Measurements from ENCODE around the gene BNIP3. TPM values are rescaled to one million over a fixed set of nuclear protein-coding genes. Genes with fewer than 3 reads are reported as not detected.
A peak's percentile ranks its signal among the peaks of the same experiment; 100 is the strongest.
"Not testable (repeated sequence)": the region's sequence is repeated elsewhere in the genome, so short reads cannot be mapped to it uniquely, and the experiment has no call there.

Gene BNIP3
- total and polyA plus RNA-seq, 3 experiments from 2014 or later, result 26.3 to 40.7 (median 39.8) TPM

GRCh38 chr10:131923038-131923756, 58.5 kb downstream of the BNIP3 start:
- Mint-ChIP-seq H3K4me3 (no peak overlapping the region), H3K27ac (peak overlapping the region in 2 of 8 donors; percentile 1 to 56), H3K36me3 (peaks cover 10 to 12% (median 11%) of the 10 kb centered on the region in 3 donors), H3K9me3 (peaks cover 0 to 7% (median 5%) of the 10 kb centered on the region in 5 donors), H3K27me3 (peaks cover 0 to 1% of the 10 kb centered on the region in 2 donors), H3K4me1 (peaks cover 71 to 81% (median 79%) of the 10 kb centered on the region in 3 donors)
- Histone ChIP-seq H3K9me3 (ENCODE audit: low read length) (no peaks in the 10 kb centered on the region), H3K4me1 (ENCODE audit: insufficient read depth, low read length) (peaks cover 24% of the 10 kb centered on the region), H3K27me3 (ENCODE audit: insufficient read depth, low read length, poor library complexity, severe bottlenecking) (no peaks in the 10 kb centered on the region), H3K27ac (ENCODE audit: low read depth, low read length) (no peak overlapping the region), H3K4me3 (ENCODE audit: low read length) (no peak overlapping the region), H3K36me3 (ENCODE audit: insufficient read depth, low read length) (no peaks in the 10 kb centered on the region)
- POLR2A ChIA-PET, result no interaction called here
- DNase-seq, result no peak
- CTCF ChIA-PET, result interaction anchor here (1.2 kb wide), 1 partner anchor 38 kb away, joined by 3 read pairs; no protein-coding TSS in a partner anchor

- Mint-ChIP-seq H3K4me3 (peak overlapping the region in 1 of 7 donors; percentile 11), H3K27ac (peak overlapping the region in 6 of 8 donors; percentile 9 to 77 (median 58)), H3K9me3 (peaks cover 0 to 7% (median 5%) of the 10 kb centered on the region in 5 donors), H3K27me3 (peaks cover 0 to 1% of the 10 kb centered on the region in 2 donors), H3K36me3 (peaks cover 8 to 12% (median 10%) of the 10 kb centered on the region in 3 donors), H3K4me1 (peaks cover 61 to 77% (median 76%) of the 10 kb centered on the region in 3 donors)
- no peaks in the 10 kb centered on the region for H3K9me3 ChIP-seq (ENCODE audit: low read length)
- DNase-seq, result no peak
- no peak overlapping the region for H3K27ac ChIP-seq (ENCODE audit: low read depth, low read length)
- CTCF ChIA-PET, result no interaction called here
- H3K4me1 ChIP-seq (ENCODE audit: insufficient read depth, low read length), result peaks cover 8% of the 10 kb centered on the region
- POLR2A ChIA-PET, result no interaction called here
- no peaks in the 10 kb centered on the region for H3K27me3 ChIP-seq (ENCODE audit: insufficient read depth, low read length, poor library complexity, severe bottlenecking)
- H3K36me3 ChIP-seq (ENCODE audit: insufficient read depth, low read length), result no peaks in the 10 kb centered on the region
- H3K4me3 ChIP-seq (ENCODE audit: low read length), result no peak overlapping the region
Measured at GRCh38 chr10:131921184-131921583, 60.5 kb downstream of the BNIP3 start.

GRCh38 chr10:131920693-131921092, 61.0 kb downstream of the BNIP3 start:
- no peak overlapping the region for H3K4me3 Mint-ChIP-seq
- POLR2A ChIA-PET, result no interaction called here
- Histone ChIP-seq H3K9me3 (ENCODE audit: low read length) (no peaks in the 10 kb centered on the region), H3K4me1 (ENCODE audit: insufficient read depth, low read length) (peaks cover 13% of the 10 kb centered on the region), H3K4me3 (ENCODE audit: low read length) (no peak overlapping the region), H3K36me3 (ENCODE audit: insufficient read depth, low read length) (no peaks in the 10 kb centered on the region), H3K27ac (ENCODE audit: low read depth, low read length) (no peak overlapping the region), H3K27me3 (ENCODE audit: insufficient read depth, low read length, poor library complexity, severe bottlenecking) (no peaks in the 10 kb centered on the region)
- peaks cover 8 to 12% (median 10%) of the 10 kb centered on the region in 3 donors for H3K36me3 Mint-ChIP-seq
- DNase-seq, result no peak
- peaks cover 61 to 78% (median 77%) of the 10 kb centered on the region in 3 donors for H3K4me1 Mint-ChIP-seq
- H3K27me3 Mint-ChIP-seq, result peaks cover 0 to 1% of the 10 kb centered on the region in 2 donors
- H3K9me3 Mint-ChIP-seq, result peaks cover 0 to 7% (median 5%) of the 10 kb centered on the region in 5 donors
- peak overlapping the region in 3 of 8 donors; percentile 9 to 69 (median 52) for H3K27ac Mint-ChIP-seq
- CTCF ChIA-PET, result no interaction called here

- Histone ChIP-seq H3K4me1 (ENCODE audit: insufficient read depth, low read length) (peaks cover 18% of the 10 kb centered on the region), H3K27ac (ENCODE audit: low read depth, low read length) (no peak overlapping the region), H3K9me3 (ENCODE audit: low read length) (no peaks in the 10 kb centered on the region), H3K27me3 (ENCODE audit: insufficient read depth, low read length, poor library complexity, severe bottlenecking) (no peaks in the 10 kb centered on the region), H3K36me3 (ENCODE audit: insufficient read depth, low read length) (no peaks in the 10 kb centered on the region), H3K4me3 (ENCODE audit: low read length) (no peak overlapping the region)
- H3K4me3 Mint-ChIP-seq, result no peak overlapping the region
- peaks cover 0 to 7% (median 4%) of the 10 kb centered on the region in 5 donors for H3K9me3 Mint-ChIP-seq
- H3K27me3 Mint-ChIP-seq, result peaks cover 0 to 1% of the 10 kb centered on the region in 2 donors
- H3K27ac Mint-ChIP-seq, result peak overlapping the region in 3 of 8 donors; percentile 27 to 72 (median 52)
- H3K4me1 Mint-ChIP-seq, result peaks cover 62 to 80% (median 76%) of the 10 kb centered on the region in 3 donors
- no peak for DNase-seq
- H3K36me3 Mint-ChIP-seq, result peaks cover 6 to 8% (median 8%) of the 10 kb centered on the region in 3 donors
- ChIA-PET POLR2A (no interaction called here), CTCF (no interaction called here)
Measured at GRCh38 chr10:131920151-131920550, 61.6 kb downstream of the BNIP3 start.

- H3K9me3 Mint-ChIP-seq; H3K36me3 Mint-ChIP-seq; CTCF ChIA-PET; H3K4me3 ChIP-seq (ENCODE audit: low read length); H3K9me3 ChIP-seq (ENCODE audit: low read length); DNase-seq; H3K27ac ChIP-seq (ENCODE audit: low read depth, low read length); H3K27me3 ChIP-seq (ENCODE audit: insufficient read depth, low read length, poor library complexity, severe bottlenecking); H3K36me3 ChIP-seq (ENCODE audit: insufficient read depth, low read length); H3K4me3 Mint-ChIP-seq; H3K27me3 Mint-ChIP-seq; POLR2A ChIA-PET: not testable (repeated sequence)
- Mint-ChIP-seq H3K4me1 (peaks cover 61 to 83% (median 78%) of the 10 kb centered on the region in 3 donors), H3K27ac (peak overlapping the region in 2 of 8 donors; percentile 27 to 87)
- H3K4me1 ChIP-seq (ENCODE audit: insufficient read depth, low read length), result peaks cover 22% of the 10 kb centered on the region
Measured at GRCh38 chr10:131919461-131919860, 62.3 kb downstream of the BNIP3 start.

Other genes starting within 250 kb of the BNIP3 start
- 10 to 100 TPM; 23.5 to 24.5 TPM for gene PPP2R2D, start 80.9 kb downstream of the BNIP3 start, total RNA-seq
- 34.0 TPM for gene PPP2R2D, start 80.9 kb downstream of the BNIP3 start, polyA plus RNA-seq
- gene JAKMIP3, start 84.0 kb upstream of the BNIP3 start, total RNA-seq, result under 1 TPM; 0.09 to 0.13 TPM
- not detected for gene JAKMIP3, start 84.0 kb upstream of the BNIP3 start, polyA plus RNA-seq
- gene DPYSL4, start 205.0 kb upstream of the BNIP3 start, total RNA-seq, result 1 to 10 TPM; 3.2 to 3.3 TPM
- gene DPYSL4, start 205.0 kb upstream of the BNIP3 start, polyA plus RNA-seq, result not detected